HUES48 (cell line): ENCODE data around the gene CFAP65.

Experiments used
- H3K27ac ChIP-seq: one replicate; pipeline ENCODE4 v1.7.0; 2013; ENCODE audit warnings: low read depth, low read length, inconsistent platforms
- H3K27me3 ChIP-seq: 2 replicates; pipeline ENCODE4 v1.6.1; 2013; ENCODE audit warnings: mild to moderate bottlenecking, low read length; ENCODE audit not compliant: control insufficient read depth, insufficient read depth
- H3K36me3 ChIP-seq: 2 replicates; pipeline ENCODE4 v1.6.1; 2013; ENCODE audit warnings: low read length; ENCODE audit not compliant: control insufficient read depth, insufficient read depth
- H3K4me1 ChIP-seq: 2 replicates; pipeline ENCODE4 v1.6.1; 2013; ENCODE audit warnings: mild to moderate bottlenecking, low read length; ENCODE audit not compliant: control insufficient read depth, insufficient read depth
- H3K4me3 ChIP-seq: 2 replicates; pipeline ENCODE4 v1.5.1; 2013; ENCODE audit warnings: mild to moderate bottlenecking, low read depth, low read length
- H3K9ac ChIP-seq: 2 replicates; pipeline ENCODE4 v1.6.1; 2013; ENCODE audit warnings: mild to moderate bottlenecking, low read depth, low read length, moderate library complexity
- H3K9me3 ChIP-seq: 2 replicates; pipeline ENCODE4 v1.6.1; 2013; ENCODE audit warnings: low read length; ENCODE audit not compliant: control insufficient read depth, insufficient read depth

The CFAP65 gene

DNA sequence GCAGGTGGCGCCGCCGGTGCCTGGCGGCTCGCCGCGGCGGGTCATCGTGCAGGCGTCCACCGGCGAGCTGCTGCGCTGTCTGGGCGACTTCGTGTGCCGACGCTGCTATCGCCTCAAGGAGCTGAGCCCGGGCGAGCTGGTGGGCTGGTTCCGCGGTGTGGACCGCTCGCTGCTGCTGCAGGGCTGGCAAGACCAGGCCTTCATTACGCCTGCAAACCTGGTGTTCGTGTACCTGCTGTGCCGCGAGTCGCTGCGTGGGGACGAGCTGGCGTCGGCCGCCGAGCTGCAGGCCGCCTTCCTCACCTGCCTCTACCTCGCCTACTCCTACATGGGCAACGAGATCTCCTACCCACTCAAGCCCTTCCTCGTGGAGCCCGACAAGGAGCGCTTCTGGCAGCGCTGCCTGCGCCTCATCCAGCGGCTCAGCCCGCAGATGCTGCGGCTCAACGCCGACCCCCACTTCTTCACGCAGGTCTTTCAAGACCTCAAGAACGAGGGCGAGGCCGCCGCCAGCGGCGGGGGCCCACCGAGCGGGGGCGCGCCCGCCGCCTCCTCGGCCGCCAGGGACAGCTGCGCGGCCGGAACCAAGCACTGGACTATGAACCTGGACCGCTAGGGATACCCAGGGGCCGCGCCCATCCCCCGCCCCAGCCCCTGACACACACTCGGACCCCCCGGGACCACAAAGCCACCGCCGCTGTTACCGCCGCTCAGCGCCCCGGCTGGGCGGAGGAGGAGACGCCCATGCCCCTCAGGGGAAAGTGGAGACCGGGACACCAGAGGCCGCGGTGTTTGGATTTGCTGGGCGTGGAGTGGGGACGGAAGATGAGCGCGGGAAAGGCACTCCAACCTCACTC, 80.8 kb downstream of the CFAP65 start:
- no peak overlapping the region for H3K27ac ChIP-seq
- no peak overlapping the region for H3K9ac ChIP-seq
- H3K4me3 ChIP-seq = no peak overlapping the region; the same call in 1 of the 2 replicates
- H3K4me1 ChIP-seq = peaks cover 21% of the 10 kb centered on the region
- no peaks in the 10 kb centered on the region for H3K9me3 ChIP-seq
- H3K36me3 ChIP-seq = no peaks in the 10 kb centered on the region
- peaks cover 65% of the 10 kb centered on the region for H3K27me3 ChIP-seq

DNA sequence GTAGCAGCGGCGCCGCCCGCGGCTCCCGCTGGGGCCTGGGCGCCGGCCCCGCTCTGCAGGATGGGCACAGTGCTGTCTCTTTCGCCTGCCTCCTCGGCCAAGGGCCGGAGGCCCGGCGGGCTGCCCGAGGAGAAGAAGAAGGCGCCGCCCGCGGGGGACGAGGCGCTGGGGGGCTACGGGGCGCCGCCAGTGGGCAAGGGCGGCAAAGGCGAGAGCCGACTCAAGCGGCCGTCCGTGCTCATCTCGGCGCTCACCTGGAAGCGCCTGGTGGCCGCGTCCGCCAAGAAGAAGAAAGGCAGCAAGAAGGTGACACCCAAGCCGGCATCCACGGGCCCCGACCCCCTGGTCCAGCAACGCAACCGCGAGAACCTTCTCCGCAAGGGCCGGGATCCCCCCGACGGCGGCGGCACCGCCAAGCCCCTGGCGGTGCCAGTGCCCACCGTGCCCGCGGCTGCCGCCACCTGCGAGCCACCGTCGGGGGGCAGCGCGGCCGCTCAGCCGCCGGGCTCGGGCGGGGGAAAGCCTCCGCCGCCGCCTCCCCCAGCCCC, 81.5 kb downstream of the CFAP65 start:
- Histone ChIP-seq H3K4me3 (peak overlapping the region; percentile 86), H3K9ac (no peak overlapping the region), H3K9me3 (no peaks in the 10 kb centered on the region), H3K4me1 (peaks cover 21% of the 10 kb centered on the region), H3K27ac (no peak overlapping the region), H3K36me3 (no peaks in the 10 kb centered on the region), H3K27me3 (peaks cover 72% of the 10 kb centered on the region)

DNA sequence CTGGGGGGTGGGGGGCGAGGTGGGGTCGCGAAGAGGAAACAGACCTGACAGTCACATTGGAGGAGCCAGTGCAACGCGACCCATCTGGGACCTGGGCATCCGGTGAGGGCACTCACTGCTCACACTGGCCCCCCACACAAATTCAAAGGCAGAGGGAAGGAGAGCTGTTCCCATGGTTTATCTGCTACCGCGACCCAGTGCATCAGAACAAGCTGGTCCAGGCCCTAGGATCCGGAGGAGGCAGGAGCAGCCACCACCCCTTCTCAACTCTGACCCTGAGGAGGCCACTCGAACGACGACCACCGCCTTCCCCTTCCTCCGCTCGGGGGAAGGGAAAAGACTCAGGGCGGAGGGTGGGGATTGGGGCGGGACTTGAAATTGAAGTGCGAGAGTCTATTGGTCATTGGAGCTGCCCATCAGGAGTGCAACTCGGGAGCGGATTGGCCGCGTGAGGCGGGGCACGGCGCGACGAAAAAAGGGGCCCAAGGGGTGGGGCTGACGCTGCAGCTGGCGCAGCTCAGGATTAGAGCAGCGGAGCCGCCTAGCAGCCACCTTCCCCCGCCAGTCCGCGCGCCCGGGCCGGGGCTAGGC, 82.1 kb downstream of the CFAP65 start, which contains the start of gene CDK5R2:
Gene CDK5R2 (plus strand): TSS at position 526 of the 591 bp plus-strand sequence. CDS start 155 bp downstream, outside the sequence.
- H3K27me3 ChIP-seq = peaks cover 74% of the 10 kb centered on the region
- no peak within 1 kb of the TSS for H3K27ac ChIP-seq
- H3K4me1 ChIP-seq = peaks cover 18% of the 10 kb centered on the region
- peak within 1 kb of the TSS; percentile 86 for H3K4me3 ChIP-seq
- no peaks in the 10 kb centered on the region for H3K9me3 ChIP-seq
- no peak within 1 kb of the TSS; the same call in 1 of the 2 replicates for H3K9ac ChIP-seq
- H3K36me3 ChIP-seq = no peaks in the 10 kb centered on the region

DNA sequence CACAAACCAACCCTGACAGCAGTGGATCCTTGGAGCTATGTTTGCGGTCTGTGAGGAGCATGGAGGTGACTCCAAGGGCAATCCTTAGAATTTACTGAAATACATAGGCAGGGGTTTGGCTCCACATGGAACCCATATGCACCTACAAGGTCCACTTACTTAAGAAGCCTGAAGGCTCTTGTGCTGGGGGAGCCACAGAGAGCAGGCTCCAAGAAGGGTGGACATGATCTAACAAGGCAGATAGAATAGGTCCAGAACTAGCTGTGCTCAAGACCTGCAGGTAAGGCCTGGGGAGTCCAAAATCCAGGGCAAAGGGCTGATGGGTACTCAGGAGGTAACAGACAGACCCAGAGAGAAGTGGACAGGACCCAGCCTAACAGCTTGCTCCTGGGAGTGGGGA, 83.0 kb downstream of the CFAP65 start:
- Histone ChIP-seq H3K27ac (no peak overlapping the region), H3K9me3 (no peaks in the 10 kb centered on the region), H3K4me1 (peaks cover 9% of the 10 kb centered on the region), H3K9ac (no peak overlapping the region), H3K4me3 (no peak overlapping the region), H3K27me3 (peaks cover 74% of the 10 kb centered on the region), H3K36me3 (no peaks in the 10 kb centered on the region)

DNA sequence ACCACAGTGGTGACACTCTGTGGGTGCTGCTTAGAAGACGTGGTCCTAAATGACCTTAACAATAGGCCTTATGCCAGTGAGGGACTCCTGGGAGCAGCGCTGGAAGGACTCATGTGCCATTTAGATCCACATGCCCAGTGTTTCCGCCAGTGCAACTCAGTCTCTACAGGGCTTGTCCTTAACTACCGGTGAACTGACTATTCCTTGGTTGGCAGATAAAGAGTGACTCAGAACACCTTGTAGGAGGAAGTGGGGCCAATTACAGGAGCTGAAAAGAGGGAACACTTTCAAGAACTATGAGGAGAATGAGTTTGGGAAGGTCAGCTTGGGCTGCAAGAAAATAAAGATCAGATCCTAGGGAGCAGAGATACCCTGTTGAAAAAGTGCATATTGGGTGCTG, 83.6 kb downstream of the CFAP65 start:
- Histone ChIP-seq H3K4me1 (peaks cover 9% of the 10 kb centered on the region), H3K27me3 (peaks cover 72% of the 10 kb centered on the region), H3K9me3 (no peaks in the 10 kb centered on the region)

DNA sequence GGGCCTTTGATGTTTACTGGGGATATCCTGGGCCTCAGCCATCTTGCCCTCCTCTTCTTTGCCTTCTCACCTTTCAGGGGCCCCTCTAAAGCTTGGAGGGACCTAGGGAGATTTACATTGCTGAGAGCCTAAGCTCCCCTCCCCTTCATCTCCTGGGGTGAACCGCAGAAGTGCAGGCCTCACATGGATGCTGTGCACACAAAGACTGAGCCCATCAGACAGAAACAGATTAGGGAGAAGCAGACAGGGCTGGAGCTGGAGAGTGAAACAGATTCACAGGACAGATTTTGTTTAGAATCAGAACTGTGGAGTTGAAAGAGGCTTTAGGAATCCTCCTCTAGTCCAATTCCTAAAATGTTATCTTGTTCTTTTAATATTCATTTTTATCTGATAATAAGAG, 85.3 kb downstream of the CFAP65 start:
- no peak overlapping the region for H3K4me3 ChIP-seq
- peaks cover 6% of the 10 kb centered on the region for H3K4me1 ChIP-seq
- no peak overlapping the region for H3K9ac ChIP-seq
- H3K27me3 ChIP-seq = peaks cover 56% of the 10 kb centered on the region
- H3K36me3 ChIP-seq = no peaks in the 10 kb centered on the region
- H3K27ac ChIP-seq = no peak overlapping the region
- H3K9me3 ChIP-seq = no peaks in the 10 kb centered on the region

More for the DNA sequence above, 83.6 kb downstream of the CFAP65 start:
- no peak overlapping the region for H3K4me3 ChIP-seq
- no peak overlapping the region for H3K9ac ChIP-seq
- no peaks in the 10 kb centered on the region for H3K36me3 ChIP-seq
- no peak overlapping the region for H3K27ac ChIP-seq

DNA sequence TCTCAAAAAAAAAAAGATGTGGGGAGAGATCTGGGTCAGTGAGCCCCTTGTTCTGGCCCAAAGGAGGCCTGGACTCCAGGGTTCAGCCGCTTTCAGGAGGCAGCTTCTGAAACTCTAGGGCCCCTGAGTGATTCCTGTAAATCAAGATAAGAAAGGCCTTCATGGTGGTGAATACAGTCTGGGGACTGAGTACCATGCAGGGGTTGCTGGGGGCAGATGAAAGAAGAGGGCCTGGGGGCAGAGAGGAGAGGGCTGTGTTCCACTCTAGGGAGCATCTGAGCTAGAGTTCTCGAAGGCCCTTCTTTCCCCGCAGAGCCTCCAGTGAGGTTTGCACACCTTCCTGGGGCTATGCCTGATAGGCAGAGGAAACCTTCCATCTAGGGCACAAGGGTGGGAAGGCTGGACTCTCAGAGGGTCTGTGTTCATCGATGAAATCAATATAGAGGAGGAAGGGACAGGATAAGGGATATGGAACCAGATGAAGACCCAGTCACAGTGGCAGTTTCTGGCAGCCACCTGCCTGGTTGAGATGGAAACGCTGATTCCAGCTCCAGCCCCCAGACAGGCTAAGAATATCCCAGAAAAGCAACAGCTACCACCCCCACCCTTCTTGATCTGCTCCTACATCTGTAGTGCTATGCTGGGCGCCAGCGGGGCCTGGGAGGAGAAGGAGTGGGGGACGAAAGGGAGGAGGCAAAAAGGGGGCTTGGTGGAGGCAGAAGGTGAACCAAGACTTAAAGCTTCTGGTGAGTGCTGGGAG, 86.6 kb downstream of the CFAP65 start:
- no peaks in the 10 kb centered on the region for H3K36me3 ChIP-seq
- H3K9ac ChIP-seq = no peak overlapping the region
- no peak overlapping the region for H3K27ac ChIP-seq
- H3K9me3 ChIP-seq = no peaks in the 10 kb centered on the region
- H3K4me3 ChIP-seq = no peak overlapping the region
- H3K4me1 ChIP-seq = no peaks in the 10 kb centered on the region
- peaks cover 43% of the 10 kb centered on the region for H3K27me3 ChIP-seq

DNA sequence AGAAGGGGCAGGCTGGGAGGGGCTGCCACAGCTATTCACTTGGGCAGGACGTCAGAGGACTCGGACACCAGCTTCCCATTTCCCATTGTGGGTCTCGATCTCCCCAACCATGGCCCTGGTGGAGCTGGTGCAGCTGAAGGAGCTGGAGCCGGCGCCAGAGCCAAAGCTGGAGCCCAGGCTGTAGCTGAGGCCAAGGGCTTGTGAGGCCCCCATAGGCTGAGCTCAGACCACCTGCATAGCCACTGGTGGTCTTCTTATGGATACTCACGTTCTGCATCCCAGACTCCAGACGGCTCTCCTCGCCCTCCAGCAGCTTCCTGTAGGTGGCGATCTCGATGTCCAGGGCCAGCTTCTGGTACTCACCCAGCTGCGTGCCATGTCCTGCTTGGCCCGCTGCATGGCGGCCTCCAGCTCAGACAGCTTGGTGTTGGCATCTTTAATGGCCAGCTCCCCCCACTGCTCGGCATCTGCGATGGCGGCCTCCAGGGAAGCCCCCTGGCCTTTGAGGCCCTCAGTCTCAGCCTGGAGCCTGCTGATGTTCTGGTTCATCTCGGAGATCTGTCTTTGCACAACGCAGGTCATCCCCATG, 87.9 kb downstream of the CFAP65 start:
- Histone ChIP-seq H3K36me3 (no peaks in the 10 kb centered on the region), H3K4me1 (no peaks in the 10 kb centered on the region), H3K9ac (no peak overlapping the region), H3K27ac (no peak overlapping the region), H3K27me3 (peaks cover 32% of the 10 kb centered on the region), H3K4me3 (no peak overlapping the region), H3K9me3 (no peaks in the 10 kb centered on the region)
